Activated CD4-positive, alpha-beta T cell treated with anti-CD3 and anti-CD28 coated beads, Interleukin-2, amount 50 U/mL, for 4 hours (primary cell): ENCODE results near the gene ANTXRL.
"Not testable (repeated sequence)": the region's sequence is repeated elsewhere in the genome, so short reads cannot be mapped to it uniquely, and the experiment has no call there.

Source experiments
- DNase-seq, 2 experiments: peaks; one replicate each; pipeline ENCODE4 v3.0.0-alpha.2; 2020

Gene ANTXRL

GRCh38 chr10:46310851-46311250 lies 24.1 kb downstream of the ANTXRL start:
- DNase-seq = no peak

GRCh38 chr10:46311501-46311951 lies 24.7 kb downstream of the ANTXRL start:
- DNase-seq = no peak

- not testable (repeated sequence) for DNase-seq
Measured at GRCh38 chr10:46311961-46312431, 25.2 kb downstream of the ANTXRL start.

- no peak for DNase-seq
Measured at GRCh38 chr10:46312953-46313352, 26.2 kb downstream of the ANTXRL start.

- DNase-seq = no peak
Measured at GRCh38 chr10:46314071-46314470, 27.3 kb downstream of the ANTXRL start.

- DNase-seq = not testable (repeated sequence)
Measured at GRCh38 chr10:46315071-46315860, 28.5 kb downstream of the ANTXRL start.

GRCh38 chr10:46317370-46317769 lies 30.6 kb downstream of the ANTXRL start:
- DNase-seq = no peak

- DNase-seq = no peak
Measured at GRCh38 chr10:46317889-46318288, 31.1 kb downstream of the ANTXRL start.

GRCh38 chr10:46318799-46319198 lies 32.0 kb downstream of the ANTXRL start:
- no peak for DNase-seq

GRCh38 chr10:46319389-46319788 lies 32.6 kb downstream of the ANTXRL start:
- DNase-seq = no peak

- DNase-seq = no peak
Measured at GRCh38 chr10:46321770-46322169, 35.0 kb downstream of the ANTXRL start.

GRCh38 chr10:46323176-46323575 lies 36.4 kb downstream of the ANTXRL start:
- no peak for DNase-seq

GRCh38 chr10:46325021-46325420 lies 38.2 kb downstream of the ANTXRL start:
- no peak for DNase-seq

GRCh38 chr10:46326066-46326465 lies 39.3 kb downstream of the ANTXRL start:
- no peak for DNase-seq

GRCh38 chr10:46326971-46327370 lies 40.2 kb downstream of the ANTXRL start:
- DNase-seq = no peak

- DNase-seq = no peak
Measured at GRCh38 chr10:46327685-46328084, 40.9 kb downstream of the ANTXRL start.

GRCh38 chr10:46328853-46329689 lies 42.3 kb downstream of the ANTXRL start:
- no peak for DNase-seq

GRCh38 chr10:46329690-46330016 lies 42.9 kb downstream of the ANTXRL start:
- no peak for DNase-seq

- DNase-seq = no peak
Measured at GRCh38 chr10:46330894-46331293, 44.1 kb downstream of the ANTXRL start.

GRCh38 chr10:46365484-46365883 lies 78.7 kb downstream of the ANTXRL start:
- DNase-seq = not testable (repeated sequence)

GRCh38 chr10:46367209-46367608 lies 80.4 kb downstream of the ANTXRL start:
- DNase-seq = not testable (repeated sequence)

GRCh38 chr10:46367666-46368240 lies 81.0 kb downstream of the ANTXRL start:
- not testable (repeated sequence) for DNase-seq

GRCh38 chr10:46368956-46369355 lies 82.2 kb downstream of the ANTXRL start:
- DNase-seq = not testable (repeated sequence)

- DNase-seq = not testable (repeated sequence)
Measured at GRCh38 chr10:46374410-46374809, 87.6 kb downstream of the ANTXRL start.
